Measurements from ENCODE around the gene SSBP3.

Gene SSBP3

GRCh38 chr1:54284781-54285529 is 121.2 kb downstream of the SSBP3 start:
- H3K27ac Mint-ChIP-seq = peak overlapping the region; percentile 96
- peaks cover 86% of the 10 kb centered on the region for H3K4me1 Mint-ChIP-seq (ENCODE audit: low read depth)
- no peaks in the 10 kb centered on the region for H3K27me3 Mint-ChIP-seq
- peak overlapping the region; percentile 66 for H3K4me3 Mint-ChIP-seq
- H3K36me3 Mint-ChIP-seq = peaks cover 3% of the 10 kb centered on the region
- no peaks in the 10 kb centered on the region for H3K9me3 Mint-ChIP-seq (ENCODE audit: low read depth)

- Mint-ChIP-seq H3K4me1 (ENCODE audit: low read depth) (peaks cover 79% of the 10 kb centered on the region), H3K27me3 (no peaks in the 10 kb centered on the region), H3K27ac (peak overlapping the region; percentile 82), H3K36me3 (peaks cover 4% of the 10 kb centered on the region), H3K4me3 (no peak overlapping the region), H3K9me3 (ENCODE audit: low read depth) (no peaks in the 10 kb centered on the region)
Observed at GRCh38 chr1:54283635-54284385, 122.4 kb downstream of the SSBP3 start.

GRCh38 chr1:54282101-54282847 is 123.9 kb downstream of the SSBP3 start:
- Mint-ChIP-seq H3K27me3 (no peaks in the 10 kb centered on the region), H3K27ac (peak overlapping the region; percentile 82), H3K36me3 (peaks cover 4% of the 10 kb centered on the region), H3K9me3 (ENCODE audit: low read depth) (no peaks in the 10 kb centered on the region), H3K4me1 (ENCODE audit: low read depth) (peaks cover 82% of the 10 kb centered on the region), H3K4me3 (peak overlapping the region; percentile 20)

GRCh38 chr1:54280651-54281050 is 125.5 kb downstream of the SSBP3 start:
- no peaks in the 10 kb centered on the region for H3K27me3 Mint-ChIP-seq
- peak overlapping the region; percentile 89 for H3K27ac Mint-ChIP-seq
- no peaks in the 10 kb centered on the region for H3K9me3 Mint-ChIP-seq (ENCODE audit: low read depth)
- H3K4me3 Mint-ChIP-seq = peak overlapping the region; percentile 54
- peaks cover 74% of the 10 kb centered on the region for H3K4me1 Mint-ChIP-seq (ENCODE audit: low read depth)
- H3K36me3 Mint-ChIP-seq = peaks cover 7% of the 10 kb centered on the region

- peaks cover 66% of the 10 kb centered on the region for H3K4me1 Mint-ChIP-seq (ENCODE audit: low read depth)
- H3K27ac Mint-ChIP-seq = peak overlapping the region; percentile 89
- no peak overlapping the region for H3K4me3 Mint-ChIP-seq
- peaks cover 7% of the 10 kb centered on the region for H3K36me3 Mint-ChIP-seq
- no peaks in the 10 kb centered on the region for H3K9me3 Mint-ChIP-seq (ENCODE audit: low read depth)
- H3K27me3 Mint-ChIP-seq = no peaks in the 10 kb centered on the region
Observed at GRCh38 chr1:54279457-54279856, 126.7 kb downstream of the SSBP3 start.

- Mint-ChIP-seq H3K4me1 (ENCODE audit: low read depth) (peaks cover 63% of the 10 kb centered on the region), H3K4me3 (no peak overlapping the region), H3K27ac (no peak overlapping the region), H3K36me3 (peaks cover 7% of the 10 kb centered on the region), H3K27me3 (no peaks in the 10 kb centered on the region), H3K9me3 (ENCODE audit: low read depth) (no peaks in the 10 kb centered on the region)
Observed at GRCh38 chr1:54278941-54279422, 127.2 kb downstream of the SSBP3 start.

- Mint-ChIP-seq H3K4me1 (ENCODE audit: low read depth) (peaks cover 57% of the 10 kb centered on the region), H3K36me3 (peaks cover 7% of the 10 kb centered on the region), H3K27me3 (no peaks in the 10 kb centered on the region), H3K4me3 (peak overlapping the region; percentile 72), H3K27ac (peak overlapping the region; percentile 91), H3K9me3 (ENCODE audit: low read depth) (no peaks in the 10 kb centered on the region)
Observed at GRCh38 chr1:54277451-54278341, 128.5 kb downstream of the SSBP3 start.

- Mint-ChIP-seq H3K4me3 (peak overlapping the region; percentile 72), H3K36me3 (peaks cover 7% of the 10 kb centered on the region), H3K27ac (peak overlapping the region; percentile 91), H3K9me3 (ENCODE audit: low read depth) (no peaks in the 10 kb centered on the region), H3K4me1 (ENCODE audit: low read depth) (peaks cover 49% of the 10 kb centered on the region), H3K27me3 (no peaks in the 10 kb centered on the region)
Observed at GRCh38 chr1:54276617-54277450, 129.4 kb downstream of the SSBP3 start.

- Mint-ChIP-seq H3K4me3 (no peak overlapping the region), H3K36me3 (peaks cover 7% of the 10 kb centered on the region), H3K27ac (peak overlapping the region; percentile 61), H3K4me1 (ENCODE audit: low read depth) (peaks cover 42% of the 10 kb centered on the region), H3K9me3 (ENCODE audit: low read depth) (no peaks in the 10 kb centered on the region), H3K27me3 (no peaks in the 10 kb centered on the region)
Observed at GRCh38 chr1:54275349-54275748, 130.8 kb downstream of the SSBP3 start.

GRCh38 chr1:54274881-54275280 is 131.3 kb downstream of the SSBP3 start:
- peaks cover 41% of the 10 kb centered on the region for H3K4me1 Mint-ChIP-seq (ENCODE audit: low read depth)
- H3K4me3 Mint-ChIP-seq = no peak overlapping the region
- no peaks in the 10 kb centered on the region for H3K27me3 Mint-ChIP-seq
- peaks cover 3% of the 10 kb centered on the region for H3K36me3 Mint-ChIP-seq
- H3K27ac Mint-ChIP-seq = no peak overlapping the region
- H3K9me3 Mint-ChIP-seq (ENCODE audit: low read depth) = no peaks in the 10 kb centered on the region

- Mint-ChIP-seq H3K4me1 (ENCODE audit: low read depth) (peaks cover 40% of the 10 kb centered on the region), H3K27me3 (no peaks in the 10 kb centered on the region), H3K9me3 (ENCODE audit: low read depth) (no peaks in the 10 kb centered on the region), H3K4me3 (no peak overlapping the region), H3K27ac (no peak overlapping the region), H3K36me3 (peaks cover 3% of the 10 kb centered on the region)
Observed at GRCh38 chr1:54274448-54274847, 131.7 kb downstream of the SSBP3 start.

- Mint-ChIP-seq H3K4me1 (ENCODE audit: low read depth) (peaks cover 39% of the 10 kb centered on the region), H3K27ac (peak overlapping the region; percentile 16), H3K36me3 (peaks cover 3% of the 10 kb centered on the region), H3K9me3 (ENCODE audit: low read depth) (no peaks in the 10 kb centered on the region), H3K27me3 (no peaks in the 10 kb centered on the region), H3K4me3 (no peak overlapping the region)
Observed at GRCh38 chr1:54273795-54274163, 132.4 kb downstream of the SSBP3 start.

GRCh38 chr1:54273092-54273794 is 133.0 kb downstream of the SSBP3 start:
- Mint-ChIP-seq H3K4me3 (no peak overlapping the region), H3K27me3 (no peaks in the 10 kb centered on the region), H3K27ac (peak overlapping the region; percentile 64), H3K4me1 (ENCODE audit: low read depth) (peaks cover 40% of the 10 kb centered on the region), H3K9me3 (ENCODE audit: low read depth) (no peaks in the 10 kb centered on the region), H3K36me3 (peaks cover 3% of the 10 kb centered on the region)

Measured in activated naive CD8-positive, alpha-beta T cell (primary cell).